ENCODE measurements around the gene ATG7.

DNA sequence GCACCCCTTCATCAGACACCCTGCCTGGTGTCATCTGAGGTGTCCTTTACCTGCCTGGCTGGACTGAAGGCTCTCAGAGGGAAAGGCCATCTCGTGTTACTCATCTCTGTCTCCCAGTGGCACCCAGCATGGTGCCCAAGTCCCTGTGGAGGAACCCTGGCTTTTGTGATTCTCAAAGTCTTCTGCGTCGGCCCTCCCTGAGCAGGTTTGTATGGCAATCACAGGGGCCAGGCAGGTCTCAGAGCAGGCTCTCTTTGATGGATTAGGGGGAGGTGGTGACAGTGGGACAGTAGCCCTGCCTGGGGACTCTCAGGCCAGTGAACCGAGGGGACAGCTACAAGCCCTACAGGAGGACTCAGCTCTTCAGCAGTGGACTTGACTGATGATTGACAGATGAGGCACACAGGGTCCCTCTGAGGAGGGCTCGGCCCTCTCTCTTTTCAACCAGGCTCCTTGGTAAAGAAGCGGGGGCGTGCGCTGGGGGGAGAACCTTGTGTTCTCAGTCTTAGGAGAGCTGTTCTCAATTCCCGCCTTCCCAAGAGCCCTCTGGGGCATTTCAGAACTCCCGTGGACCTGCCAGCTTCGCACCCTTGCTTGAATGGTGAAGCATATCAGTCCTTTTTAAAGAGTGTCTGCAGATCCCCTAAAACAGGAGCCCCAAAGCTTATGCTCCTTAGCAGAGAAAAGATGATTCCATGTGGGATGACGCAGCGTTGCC, 263.2 kb downstream of the ATG7 start:
- TF ChIP-seq YY1 (IDR thresholded peaks at IDR 0.05; ENCODE audit: insufficient read depth, insufficient read length) (no peak), SUZ12 (IDR thresholded peaks at IDR 0.05; ENCODE audit: extremely low read depth, insufficient read depth, insufficient read length) (no peak), ZNF274 (IDR thresholded peaks at IDR 0.05; ENCODE audit: low read depth, low read length) (no peak)
